ENCODE measurements around the gene CSTB.

The CSTB gene

DNA sequence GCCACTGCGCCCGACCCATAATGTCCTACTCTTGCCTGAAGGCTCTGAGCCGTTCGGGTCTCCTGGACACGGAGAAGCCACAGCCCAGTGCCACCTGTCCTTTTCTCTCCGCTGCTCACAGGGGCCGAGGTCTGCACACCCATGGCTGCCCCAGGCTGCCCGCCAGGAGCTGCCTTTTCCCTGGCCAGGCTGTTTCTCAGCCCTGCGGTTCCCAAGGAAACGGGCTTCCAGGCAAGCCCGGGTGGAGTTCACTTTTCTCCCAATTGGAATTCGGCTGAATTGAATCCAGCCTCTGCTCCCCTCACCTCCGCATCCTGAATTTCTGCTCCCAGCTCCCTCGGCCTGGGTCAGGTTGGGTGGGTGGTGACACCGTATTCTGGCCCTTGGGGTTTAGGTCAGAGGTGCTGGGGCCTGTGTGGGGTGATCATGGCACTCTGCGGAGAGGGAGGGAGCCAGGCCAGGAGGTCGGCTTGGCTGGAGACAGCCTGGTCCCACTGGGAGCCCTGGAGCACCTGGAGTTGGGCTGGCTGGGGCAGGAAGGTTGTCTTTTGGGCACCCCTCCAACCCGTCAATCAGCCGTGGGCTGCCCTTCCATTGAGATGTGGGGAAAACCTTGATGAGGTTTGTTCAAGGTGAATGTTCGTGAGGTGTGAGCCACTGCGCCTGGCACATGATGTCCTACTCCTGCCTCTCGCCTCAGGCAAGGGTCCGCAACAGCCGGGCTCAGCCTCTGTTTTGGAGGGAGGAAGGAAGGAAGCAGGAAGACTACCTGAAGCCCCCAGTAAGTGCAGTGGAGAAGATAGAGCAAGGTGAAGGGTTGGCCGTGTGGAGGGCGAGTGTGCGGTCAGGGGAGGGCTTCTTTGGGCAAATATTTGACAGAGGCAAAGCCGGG, 38.4 kb upstream of the CSTB start:
- H3K9me3 Mint-ChIP-seq, result peaks cover 6% of the 10 kb centered on the region
- H3K4me3 Mint-ChIP-seq, result no peak overlapping the region
- CTCF ChIA-PET, result interaction anchor here (1.4 kb wide), 1 partner anchor 127 kb away, joined by 4 read pairs; no protein-coding TSS in a partner anchor
- no peaks in the 10 kb centered on the region for H3K36me3 Mint-ChIP-seq
- H3K27ac Mint-ChIP-seq, result no peak overlapping the region
- H3K4me1 Mint-ChIP-seq, result peaks cover 21% of the 10 kb centered on the region
- no peak for DNase-seq
- H3K27me3 Mint-ChIP-seq, result no peaks in the 10 kb centered on the region

DNA sequence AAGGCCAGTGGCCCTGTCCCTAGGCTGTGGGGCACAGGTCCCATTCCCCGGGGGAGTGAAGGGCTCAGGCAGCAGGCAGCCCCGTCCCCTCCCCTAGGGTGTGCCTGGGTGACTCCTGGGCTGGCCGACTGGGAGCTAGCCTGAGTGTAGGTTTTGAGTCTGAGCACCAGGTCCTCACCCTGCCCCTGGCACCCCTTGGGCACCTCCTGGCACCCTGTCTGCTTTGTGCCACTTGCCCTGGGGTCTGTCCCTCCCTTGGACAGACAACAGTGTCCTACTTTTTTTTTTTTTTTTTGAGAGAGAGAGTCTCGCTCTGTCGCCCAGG, 37.5 kb upstream of the CSTB start:
- H3K27ac Mint-ChIP-seq, result no peak overlapping the region
- peaks cover 18% of the 10 kb centered on the region for H3K4me1 Mint-ChIP-seq
- peaks cover under 1% of the 10 kb centered on the region for H3K9me3 Mint-ChIP-seq
- DNase-seq, result no peak
- CTCF ChIA-PET, result interaction anchor here (0.9 to 1.4 kb wide), 2 partner anchors 19 to 128 kb away, joined by 3 to 4 read pairs; no protein-coding TSS in a partner anchor
- no peak overlapping the region for H3K4me3 Mint-ChIP-seq
- H3K27me3 Mint-ChIP-seq, result no peaks in the 10 kb centered on the region
- H3K36me3 Mint-ChIP-seq, result no peaks in the 10 kb centered on the region

DNA sequence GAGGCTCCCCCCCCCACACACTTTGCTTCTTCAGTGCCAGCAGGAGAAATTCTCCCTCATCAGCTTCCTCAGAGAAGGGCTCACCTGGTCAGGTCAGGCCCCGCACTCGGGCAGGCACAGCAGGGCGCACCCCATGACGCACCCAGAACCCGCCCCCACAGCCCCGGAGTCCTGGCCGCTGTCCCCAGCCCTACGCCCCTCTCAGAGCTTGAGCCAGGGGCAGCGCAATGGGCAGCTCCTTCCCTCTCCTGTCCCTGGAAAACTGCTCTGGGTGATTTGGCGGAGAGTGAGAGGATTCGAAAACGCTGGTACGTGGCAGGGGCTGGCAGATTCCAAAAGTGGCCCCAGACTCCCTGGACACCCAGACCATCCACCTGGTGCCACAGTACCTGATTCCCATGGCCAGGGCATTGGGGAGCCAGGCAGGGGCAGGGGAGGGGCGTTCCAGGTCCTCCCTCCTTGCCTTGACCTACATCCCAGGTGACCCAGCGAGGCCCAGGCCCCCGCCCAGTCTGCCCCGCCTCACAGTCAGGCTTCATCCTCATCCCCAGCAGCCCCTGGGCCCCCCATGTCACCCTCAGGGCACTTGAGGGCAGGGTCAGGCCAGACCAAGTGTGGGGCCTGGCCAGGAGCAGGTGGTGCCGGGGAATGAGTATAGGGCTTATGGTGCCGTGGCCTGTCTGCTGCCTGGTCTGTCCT, 37.0 kb upstream of the CSTB start:
- H3K27me3 Mint-ChIP-seq, result no peaks in the 10 kb centered on the region
- no peaks in the 10 kb centered on the region for H3K36me3 Mint-ChIP-seq
- no peak for DNase-seq
- H3K9me3 Mint-ChIP-seq, result no peaks in the 10 kb centered on the region
- CTCF ChIA-PET, result interaction anchor here (0.8 to 1.2 kb wide), 3 partner anchors 20 to 128 kb away, joined by 3 to 4 read pairs (median 3); no protein-coding TSS in a partner anchor
- H3K4me1 Mint-ChIP-seq, result peaks cover 18% of the 10 kb centered on the region
- H3K4me3 Mint-ChIP-seq, result no peak overlapping the region
- H3K27ac Mint-ChIP-seq, result no peak overlapping the region

DNA sequence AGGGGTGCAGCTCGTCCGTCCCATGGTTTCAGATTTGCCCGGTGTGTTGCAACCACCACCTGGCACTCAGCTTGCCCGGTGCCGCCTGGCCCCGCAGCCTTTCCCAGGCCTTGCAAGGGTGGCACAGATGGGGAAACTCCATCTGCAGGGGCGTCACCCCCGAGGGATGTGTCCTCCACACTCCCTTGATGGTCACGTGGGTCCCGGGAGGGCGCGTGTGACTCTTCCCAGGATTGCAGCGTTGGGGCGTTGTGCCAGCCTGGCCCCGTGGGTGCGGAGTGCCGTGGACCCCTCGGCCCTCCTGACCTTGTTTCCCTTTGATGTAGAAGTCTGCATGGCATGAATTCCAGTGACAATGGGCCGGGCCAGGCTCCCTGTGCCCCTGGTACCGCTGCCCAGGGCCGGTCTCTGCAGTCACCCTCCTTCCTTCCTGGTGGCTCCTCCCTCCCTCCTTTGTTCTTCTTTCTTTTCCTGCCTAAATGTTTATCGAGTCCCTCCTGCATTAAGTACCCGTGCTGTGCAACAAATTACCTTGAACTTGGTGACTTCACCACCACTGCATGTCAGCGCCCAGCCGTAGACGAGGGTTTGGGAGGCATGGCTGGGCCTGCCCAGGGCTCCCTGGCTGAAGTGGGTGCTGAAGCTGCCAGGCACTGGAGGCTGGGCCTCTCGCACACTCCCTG, 36.2 kb upstream of the CSTB start:
- H3K27ac Mint-ChIP-seq, result no peak overlapping the region

DNA sequence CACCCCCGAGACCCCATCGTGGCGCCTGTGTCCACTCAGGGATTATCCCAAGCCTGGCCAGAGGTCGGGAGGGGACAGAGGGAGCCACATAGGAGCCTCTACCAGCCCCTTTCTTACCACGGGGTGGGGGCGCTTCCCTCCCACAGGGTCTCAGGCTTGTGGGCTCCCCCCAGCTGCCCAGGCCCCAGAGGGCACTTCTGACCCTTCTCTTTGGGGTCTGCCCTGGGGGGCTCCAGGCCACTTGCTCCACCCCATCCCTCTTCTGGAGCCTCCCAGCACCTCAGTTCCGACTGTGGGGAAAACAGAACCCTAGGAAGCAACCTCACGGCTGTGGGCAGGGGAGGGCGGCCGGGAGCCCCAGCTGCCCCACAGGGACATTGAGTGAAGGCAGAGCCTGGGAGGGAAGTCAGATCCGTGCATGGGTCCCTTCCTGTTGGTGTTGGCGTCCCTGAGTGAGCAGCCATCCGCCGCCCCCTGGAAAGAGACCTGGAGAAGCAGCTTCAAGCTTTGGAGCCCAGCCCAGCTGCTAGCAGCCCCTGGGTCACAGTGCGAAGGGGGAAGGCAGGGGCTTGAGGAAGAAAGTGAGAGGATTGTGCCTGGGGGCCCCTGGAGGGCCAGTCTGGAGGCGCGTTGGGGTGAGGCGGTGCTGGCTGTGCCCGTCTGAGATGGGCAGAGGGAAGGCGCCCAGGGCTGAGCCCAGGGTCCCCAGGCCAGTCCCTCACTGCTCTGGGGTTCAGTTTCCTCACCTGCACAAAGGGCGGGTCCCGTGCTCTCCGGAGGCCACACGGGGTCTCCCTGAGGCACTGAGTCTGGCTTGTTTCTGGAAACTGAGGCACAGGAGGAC, 35.4 kb upstream of the CSTB start:
- Mint-ChIP-seq H3K27me3 (no peaks in the 10 kb centered on the region), H3K9me3 (no peaks in the 10 kb centered on the region), H3K4me3 (no peak overlapping the region), H3K4me1 (peaks cover 18% of the 10 kb centered on the region), H3K36me3 (no peaks in the 10 kb centered on the region), H3K27ac (no peak overlapping the region)
- DNase-seq, result no peak
- CTCF ChIA-PET, result interaction anchor here (0.8 to 2.6 kb wide), 13 partner anchors 12 to 165 kb away, joined by 3 to 23 read pairs (median 4); no protein-coding TSS in a partner anchor

More for the DNA sequence above, 36.2 kb upstream of the CSTB start:
- CTCF ChIA-PET, result interaction anchor here (0.8 to 2.6 kb wide), 4 partner anchors 82 to 164 kb away, joined by 3 to 23 read pairs (median 4); no protein-coding TSS in a partner anchor
- no peak for DNase-seq
- H3K27me3 Mint-ChIP-seq, result no peaks in the 10 kb centered on the region
- no peak overlapping the region for H3K4me3 Mint-ChIP-seq
- H3K36me3 Mint-ChIP-seq, result no peaks in the 10 kb centered on the region
- no peaks in the 10 kb centered on the region for H3K9me3 Mint-ChIP-seq
- peaks cover 18% of the 10 kb centered on the region for H3K4me1 Mint-ChIP-seq

DNA sequence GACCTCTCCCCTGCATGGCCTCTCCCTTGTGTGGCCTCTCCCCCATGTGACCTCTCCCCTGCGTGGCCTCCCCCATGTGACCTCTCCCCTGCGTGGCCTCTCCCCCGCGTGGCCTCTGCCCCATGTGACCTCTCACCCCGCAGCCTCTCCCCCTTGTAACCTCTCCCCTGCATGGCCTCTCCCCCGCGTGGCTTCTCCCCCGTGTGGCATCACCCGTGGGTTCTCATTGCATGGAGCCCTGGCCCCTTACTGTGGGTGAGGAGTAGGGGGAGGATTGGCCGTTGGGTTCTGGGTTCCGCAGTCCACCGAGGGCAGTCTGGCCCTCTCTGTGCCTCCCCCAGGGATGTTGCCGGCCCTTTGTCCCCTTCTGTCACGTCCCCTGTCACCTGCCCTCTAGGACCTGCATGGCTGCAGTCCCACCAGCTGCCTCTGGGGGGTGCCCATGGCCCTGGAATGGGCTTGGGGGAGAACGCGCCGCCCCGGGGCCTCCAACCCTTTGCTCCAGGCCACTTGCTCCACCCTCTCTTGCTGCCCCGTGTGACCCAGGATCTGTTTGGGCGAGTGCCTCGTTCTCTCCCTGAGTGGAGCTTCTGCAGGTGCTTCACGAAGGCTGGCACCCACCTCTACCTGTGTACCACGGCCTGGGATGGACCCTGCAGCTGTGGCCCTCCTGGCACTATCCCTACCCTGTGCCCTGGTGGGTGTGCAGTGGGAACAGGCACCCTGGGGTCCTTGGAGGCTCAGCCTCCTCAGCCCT, 34.6 kb upstream of the CSTB start:
- peak; percentile 95 for DNase-seq
- no peak overlapping the region for H3K27ac Mint-ChIP-seq
- H3K36me3 Mint-ChIP-seq, result no peaks in the 10 kb centered on the region
- no peak overlapping the region for H3K4me3 Mint-ChIP-seq
- CTCF ChIA-PET, result interaction anchor here (0.7 to 2.6 kb wide), 13 partner anchors 12 to 268 kb away, joined by 3 to 23 read pairs (median 4); no protein-coding TSS in a partner anchor
- H3K27me3 Mint-ChIP-seq, result no peaks in the 10 kb centered on the region
- peaks cover 23% of the 10 kb centered on the region for H3K4me1 Mint-ChIP-seq
- no peaks in the 10 kb centered on the region for H3K9me3 Mint-ChIP-seq

DNA sequence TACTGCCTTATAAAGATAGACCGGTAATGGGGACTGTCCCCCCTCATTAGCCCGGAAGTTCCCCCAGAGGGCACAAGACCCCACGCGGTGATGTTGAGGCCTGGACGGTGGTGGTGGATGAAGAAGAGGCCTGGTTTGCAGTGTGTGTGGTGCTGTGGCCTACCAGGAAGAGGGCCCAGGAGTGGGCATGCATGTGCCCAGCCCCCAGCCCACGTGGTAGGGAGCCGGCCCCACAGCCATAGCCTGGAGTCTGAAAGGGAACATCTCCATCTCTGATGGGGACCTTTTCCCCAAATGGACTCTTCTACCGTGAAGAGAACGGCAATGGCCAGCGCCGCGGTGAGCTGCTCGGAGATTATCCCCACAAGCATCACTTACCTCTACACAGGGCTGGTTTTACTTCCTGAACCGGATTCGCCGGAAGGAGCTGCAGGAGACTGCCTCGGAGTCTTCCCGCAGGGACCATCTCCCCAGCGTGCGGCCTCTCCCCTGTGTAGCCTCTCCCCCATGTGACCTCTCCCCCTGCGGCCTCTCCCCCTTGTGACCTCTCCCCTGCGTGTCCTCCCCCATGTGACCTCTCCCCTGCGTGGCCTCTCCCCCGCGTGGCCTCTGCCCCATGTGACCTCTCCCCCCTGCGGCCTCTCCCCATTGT, 33.9 kb upstream of the CSTB start:
- H3K4me3 Mint-ChIP-seq, result no peak overlapping the region
- H3K36me3 Mint-ChIP-seq, result no peaks in the 10 kb centered on the region
- peaks cover 25% of the 10 kb centered on the region for H3K4me1 Mint-ChIP-seq
- no peaks in the 10 kb centered on the region for H3K9me3 Mint-ChIP-seq
- no peak for DNase-seq
- no peaks in the 10 kb centered on the region for H3K27me3 Mint-ChIP-seq
- CTCF ChIA-PET, result interaction anchor here (0.6 to 2.6 kb wide), 10 partner anchors 11 to 269 kb away, joined by 3 to 23 read pairs (median 6); no protein-coding TSS in a partner anchor
- no peak overlapping the region for H3K27ac Mint-ChIP-seq

DNA sequence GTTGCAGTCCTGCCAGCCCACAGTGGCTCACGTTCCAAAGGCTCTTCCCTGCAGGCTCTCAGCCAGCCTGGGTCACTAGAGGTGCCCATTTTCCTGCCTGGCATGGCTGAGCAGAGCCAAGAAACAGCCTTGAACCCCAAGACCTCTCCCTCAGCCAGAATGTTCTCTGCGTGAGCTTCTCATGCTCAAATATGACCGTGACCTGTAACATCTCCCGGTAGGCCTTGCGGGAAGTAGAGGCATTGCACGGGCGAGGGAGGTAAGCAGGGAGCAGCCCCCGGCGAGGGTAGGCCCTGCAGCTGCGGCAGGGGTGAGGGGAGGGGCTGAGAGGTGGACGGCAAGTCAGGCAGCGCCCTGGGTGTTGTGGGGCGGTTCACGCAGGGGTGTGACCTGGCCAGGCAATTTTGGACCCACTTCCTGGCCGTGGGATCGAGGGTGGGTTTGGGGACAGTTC, 33.3 kb upstream of the CSTB start:
- Mint-ChIP-seq H3K9me3 (no peaks in the 10 kb centered on the region), H3K27ac (no peak overlapping the region), H3K4me3 (no peak overlapping the region), H3K36me3 (no peaks in the 10 kb centered on the region), H3K4me1 (peaks cover 21% of the 10 kb centered on the region), H3K27me3 (no peaks in the 10 kb centered on the region)
- no peak for DNase-seq
- CTCF ChIA-PET, result interaction anchor here (0.6 to 2.6 kb wide), 11 partner anchors 10 to 168 kb away, joined by 3 to 23 read pairs (median 5); partner anchors contain the start of gene RRP1

DNA sequence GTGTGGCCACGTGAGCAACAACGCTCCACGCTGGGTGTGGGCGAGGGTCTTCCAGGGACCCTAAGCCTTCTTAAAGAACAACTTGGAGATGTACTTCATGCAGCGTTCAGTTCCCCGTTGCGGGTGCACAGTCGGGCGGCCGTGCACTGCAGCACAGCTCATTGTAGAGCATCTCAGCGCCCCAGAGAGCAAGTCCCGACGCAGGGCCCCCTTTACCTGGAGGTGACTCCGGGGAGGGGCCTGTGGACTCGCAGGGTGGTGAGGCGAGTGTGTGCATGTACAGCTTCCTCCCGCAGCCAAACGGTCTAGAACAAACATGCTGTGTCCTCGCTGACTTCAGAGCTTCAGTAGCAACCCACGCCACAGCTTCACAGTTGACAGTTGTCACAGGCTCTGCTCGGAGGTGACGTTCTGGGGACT, 32.7 kb upstream of the CSTB start:
- no peak for DNase-seq
- H3K27me3 Mint-ChIP-seq, result no peaks in the 10 kb centered on the region
- CTCF ChIA-PET, result interaction anchor here (0.7 to 2.0 kb wide), 7 partner anchors 19 to 168 kb away, joined by 3 to 7 read pairs (median 4); partner anchors contain the start of gene RRP1
- no peak overlapping the region for H3K4me3 Mint-ChIP-seq
- no peaks in the 10 kb centered on the region for H3K36me3 Mint-ChIP-seq
- H3K27ac Mint-ChIP-seq, result no peak overlapping the region
- H3K4me1 Mint-ChIP-seq, result peaks cover 21% of the 10 kb centered on the region
- no peaks in the 10 kb centered on the region for H3K9me3 Mint-ChIP-seq

DNA sequence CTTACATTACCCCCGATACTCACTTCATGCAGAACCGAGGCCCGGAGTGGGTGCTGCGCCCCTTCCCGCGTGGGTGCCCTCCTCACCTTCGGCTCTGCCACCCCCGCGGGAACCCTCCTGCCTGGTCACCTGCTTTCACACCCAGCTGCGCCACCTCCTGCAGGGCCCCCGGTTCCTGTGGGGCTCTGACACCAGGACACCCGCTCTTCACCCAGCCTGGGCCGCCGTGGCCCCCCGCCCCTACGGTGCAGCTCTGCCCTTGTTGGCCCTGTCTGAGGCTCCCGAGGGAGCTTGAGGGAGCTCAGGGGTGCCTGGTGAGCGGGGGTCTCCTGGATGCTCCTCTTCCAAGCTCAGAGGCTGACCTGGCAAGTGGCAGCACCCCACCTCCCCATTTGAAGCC, 32.3 kb upstream of the CSTB start:
- H3K27ac Mint-ChIP-seq, result no peak overlapping the region

DNA sequence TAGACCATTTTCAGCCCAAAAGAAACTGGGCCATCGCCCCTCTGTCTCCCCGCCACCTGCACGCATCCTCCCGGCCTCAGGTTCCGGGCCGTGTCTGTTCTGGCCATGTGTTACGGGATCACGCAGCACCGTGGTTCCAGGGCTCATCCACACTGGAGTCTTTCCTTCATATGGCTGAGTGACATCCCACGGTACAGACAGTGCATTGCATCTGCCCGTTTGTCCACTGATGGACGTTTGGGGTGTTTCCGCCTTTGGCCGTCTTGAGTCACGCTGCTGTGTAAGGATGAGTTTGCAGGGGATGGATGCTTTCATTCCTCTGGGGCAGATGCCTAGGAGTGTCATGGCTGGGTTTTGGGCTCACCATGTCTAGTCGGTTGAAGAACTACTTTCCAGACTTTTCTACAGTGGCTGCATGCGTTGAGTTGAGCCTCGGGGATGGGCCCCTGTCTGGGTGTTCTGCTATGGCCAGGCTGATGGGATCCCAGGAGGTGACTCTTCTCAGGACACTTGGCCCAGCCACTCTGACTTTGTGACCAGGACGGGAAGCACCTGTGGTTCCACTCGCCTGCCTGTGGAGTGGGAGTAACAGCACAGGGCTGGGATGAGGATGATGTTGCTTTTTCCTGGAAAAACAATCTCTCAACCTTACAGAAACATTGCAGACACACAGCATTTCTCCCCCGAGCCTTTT, 30.1 kb upstream of the CSTB start:
- CTCF ChIA-PET, result no interaction called here
- H3K27ac Mint-ChIP-seq, result peak overlapping the region; percentile 58

More for the DNA sequence above, 32.3 kb upstream of the CSTB start:
- CTCF ChIA-PET, result interaction anchor here (1.2 to 2.0 kb wide), 6 partner anchors 85 to 169 kb away, joined by 3 to 7 read pairs (median 4); no protein-coding TSS in a partner anchor
- Mint-ChIP-seq H3K4me1 (peaks cover 21% of the 10 kb centered on the region), H3K4me3 (no peak overlapping the region), H3K9me3 (no peaks in the 10 kb centered on the region), H3K36me3 (no peaks in the 10 kb centered on the region), H3K27me3 (no peaks in the 10 kb centered on the region)
- DNase-seq, result no peak

More for the DNA sequence above, 30.1 kb upstream of the CSTB start:
- no peak for DNase-seq
- H3K27me3 Mint-ChIP-seq, result no peaks in the 10 kb centered on the region
- H3K4me3 Mint-ChIP-seq, result no peak overlapping the region
- no peaks in the 10 kb centered on the region for H3K9me3 Mint-ChIP-seq
- H3K36me3 Mint-ChIP-seq, result peaks cover 8% of the 10 kb centered on the region
- H3K4me1 Mint-ChIP-seq, result peaks cover 13% of the 10 kb centered on the region
